Measurements from ENCODE around the gene MADCAM1.

MADCAM1 gene

DNA sequence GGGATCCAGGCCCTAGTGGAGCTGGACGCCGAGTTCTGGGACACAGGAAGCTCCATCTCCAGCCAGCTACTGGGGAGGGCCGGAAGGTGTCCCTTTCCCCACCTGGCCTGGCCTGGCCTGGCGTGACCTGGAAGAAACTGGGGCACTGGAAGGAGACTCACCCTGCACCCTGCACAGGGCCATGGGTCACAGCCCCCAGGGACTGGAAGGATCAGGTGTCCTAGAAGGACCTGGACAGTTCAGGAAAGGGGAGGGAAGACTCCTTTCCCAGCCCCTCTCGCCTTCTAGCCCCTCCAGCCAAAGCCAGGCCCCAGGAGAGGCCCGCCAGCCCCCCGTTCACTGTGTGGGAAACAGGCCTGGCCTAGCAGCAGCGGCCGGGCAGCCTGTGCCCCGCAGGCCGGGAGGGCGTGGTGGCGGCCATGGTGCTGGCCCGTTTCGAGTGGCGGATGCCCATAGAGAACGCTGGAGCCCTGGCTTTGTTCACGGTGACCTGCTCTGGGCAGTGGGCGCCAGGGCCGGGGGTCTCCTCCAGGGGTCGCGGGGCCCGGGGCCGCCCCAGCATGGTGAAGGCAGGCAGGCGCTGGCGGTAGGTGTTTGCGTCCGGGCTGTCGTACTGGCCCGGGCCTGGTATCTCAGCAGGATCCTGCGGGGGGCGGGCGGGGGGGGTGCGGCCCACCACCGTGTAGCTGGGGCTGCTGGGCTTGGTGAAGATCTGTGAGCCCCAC, 32.6 kb upstream of the MADCAM1 start:
- no peak for TF ChIP-seq CTCF (IDR thresholded peaks at IDR 0.05)
- Mint-ChIP-seq H3K36me3 (ENCODE audit: low read depth) (no peaks in the 10 kb centered on the region), H3K27ac (no peak overlapping the region), H3K4me3 (no peak overlapping the region), H3K27me3 (ENCODE audit: low read depth, poor library complexity) (peaks cover 21% of the 10 kb centered on the region), H3K9me3 (peaks cover 8% of the 10 kb centered on the region), H3K4me1 (peaks cover 5% of the 10 kb centered on the region)
- no peak for DNase-seq

DNA sequence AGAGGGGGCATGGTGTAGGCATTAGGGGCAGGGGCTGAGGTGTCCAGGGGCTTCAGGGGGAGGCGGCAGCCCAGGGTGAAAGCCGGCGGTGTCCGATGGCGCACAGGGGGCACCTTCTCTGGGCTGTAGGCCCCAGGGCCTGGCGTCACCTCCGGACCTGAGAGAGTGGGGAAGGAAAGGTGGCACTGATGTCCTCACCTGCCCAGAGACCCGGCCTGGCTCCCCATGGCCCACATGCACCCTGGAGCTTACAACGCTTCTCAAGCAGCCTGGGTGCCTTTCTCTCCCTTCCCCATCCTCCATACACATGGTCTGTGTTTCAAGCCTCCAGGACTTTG, 32.1 kb upstream of the MADCAM1 start:
- Mint-ChIP-seq H3K27ac (no peak overlapping the region), H3K36me3 (ENCODE audit: low read depth) (no peaks in the 10 kb centered on the region), H3K9me3 (peaks cover 8% of the 10 kb centered on the region), H3K27me3 (ENCODE audit: low read depth, poor library complexity) (peaks cover 17% of the 10 kb centered on the region), H3K4me1 (peaks cover 5% of the 10 kb centered on the region), H3K4me3 (no peak overlapping the region)
- no peak for TF ChIP-seq CTCF (IDR thresholded peaks at IDR 0.05)
- DNase-seq: no peak

GRCh38 chr19:465056-465816, 31.1 kb upstream of the MADCAM1 start:
- Mint-ChIP-seq H3K27me3 (ENCODE audit: low read depth, poor library complexity) (peaks cover 17% of the 10 kb centered on the region), H3K4me3 (no peak overlapping the region), H3K36me3 (ENCODE audit: low read depth) (no peaks in the 10 kb centered on the region), H3K27ac (no peak overlapping the region), H3K4me1 (no peaks in the 10 kb centered on the region), H3K9me3 (peaks cover 8% of the 10 kb centered on the region)
- TF ChIP-seq CTCF (IDR thresholded peaks at IDR 0.05): no peak
- DNase-seq: no peak

DNA sequence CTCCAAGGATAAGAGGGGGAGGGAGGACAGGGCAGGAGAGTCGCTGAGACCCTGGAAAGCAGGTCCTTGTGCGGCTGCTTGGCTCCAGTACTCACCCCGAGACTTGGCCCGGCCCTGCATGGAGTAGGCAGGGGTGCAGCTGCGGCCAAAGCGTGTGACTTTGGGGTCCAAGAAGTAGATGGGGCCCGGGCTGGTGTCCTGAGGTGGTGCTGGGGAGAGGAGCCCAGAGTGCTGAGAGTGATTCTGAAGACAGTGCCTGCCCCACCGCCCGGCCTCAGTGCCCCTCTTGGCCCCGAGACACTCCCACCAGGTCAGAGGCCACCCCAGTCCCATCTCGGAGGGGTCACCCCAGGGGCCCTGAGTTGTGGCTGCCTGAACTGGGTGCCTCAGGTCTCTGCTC, 28.7 kb upstream of the MADCAM1 start:
- no peak for TF ChIP-seq CTCF (IDR thresholded peaks at IDR 0.05)
- Mint-ChIP-seq H3K9me3 (peaks cover 8% of the 10 kb centered on the region), H3K27me3 (ENCODE audit: low read depth, poor library complexity) (peaks cover 11% of the 10 kb centered on the region), H3K4me3 (no peak overlapping the region), H3K36me3 (ENCODE audit: low read depth) (no peaks in the 10 kb centered on the region), H3K27ac (no peak overlapping the region), H3K4me1 (peaks cover 7% of the 10 kb centered on the region)
- no peak for DNase-seq

- no peak overlapping the region for H3K27ac Mint-ChIP-seq
- H3K9me3 Mint-ChIP-seq: peaks cover 8% of the 10 kb centered on the region
- H3K27me3 Mint-ChIP-seq (ENCODE audit: low read depth, poor library complexity): peaks cover 8% of the 10 kb centered on the region
- no peaks in the 10 kb centered on the region for H3K36me3 Mint-ChIP-seq (ENCODE audit: low read depth)
- DNase-seq: no peak
- H3K4me1 Mint-ChIP-seq: peaks cover 10% of the 10 kb centered on the region
- TF ChIP-seq CTCF (IDR thresholded peaks at IDR 0.05): no peak
- no peak overlapping the region for H3K4me3 Mint-ChIP-seq
Measured at GRCh38 chr19:468587-469256, 27.6 kb upstream of the MADCAM1 start.
